HS-27A (cell line): ENCODE data around the gene RAN.
A peak's percentile ranks its signal among the peaks of the same experiment; 100 is the strongest.
"Not testable (repeated sequence)": the region's sequence is repeated elsewhere in the genome, so short reads cannot be mapped to it uniquely, and the experiment has no call there.

Experiments used
- DNase-seq: peaks from one replicate; pipeline ENCODE4 v3.0.0-alpha.2; 2012; ENCODE audit warnings: low read depth, missing footprints

RAN gene

DNA sequence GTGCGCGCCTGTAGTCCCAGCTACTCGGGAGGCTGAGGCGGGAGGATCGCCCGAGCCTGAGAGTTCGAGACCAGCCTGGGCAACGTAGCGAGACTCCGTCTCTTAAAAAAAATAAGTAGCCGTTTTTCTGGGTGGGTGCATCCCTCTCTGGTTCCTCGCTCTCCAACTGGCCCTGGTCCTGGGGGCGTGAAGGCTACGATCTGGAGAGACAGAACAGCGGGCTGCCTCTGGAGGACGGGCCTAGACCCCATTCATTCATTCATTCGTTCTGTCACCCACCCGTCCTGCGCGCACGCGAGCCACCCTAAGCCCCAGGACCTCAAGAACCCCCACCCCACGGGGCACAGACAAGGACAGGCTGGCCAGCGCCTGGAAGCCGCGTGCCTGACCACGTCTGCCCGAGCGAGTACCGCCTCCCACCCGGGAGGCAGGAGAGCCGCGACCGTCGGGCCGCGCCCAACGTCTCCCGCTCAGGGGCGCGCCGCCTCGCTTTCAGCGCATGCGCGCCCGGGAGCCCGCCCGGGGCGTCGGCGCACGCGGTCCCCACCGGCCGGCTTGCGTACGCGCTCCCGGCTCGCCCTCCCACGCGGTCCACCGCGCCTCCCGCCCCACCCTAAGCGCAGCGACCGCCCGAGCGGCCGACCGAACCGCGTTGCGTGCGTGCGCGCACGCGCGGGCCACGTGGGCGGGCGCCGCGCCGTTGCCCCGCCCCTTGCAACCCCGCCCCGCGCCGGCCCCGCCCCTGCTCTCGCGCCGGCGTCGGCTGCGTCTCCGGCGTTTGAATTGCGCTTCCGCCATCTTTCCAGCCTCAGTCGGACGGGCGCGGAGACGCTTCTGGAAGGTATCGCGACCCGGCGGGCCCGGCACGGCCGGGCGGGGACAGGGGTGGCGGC, at the start of gene RAN:
TSS of gene RAN (plus strand) at position 781 of the 893 bp plus-strand sequence. CDS start 528 bp downstream, outside the sequence.
- DNase-seq, result peak; percentile 51

DNA sequence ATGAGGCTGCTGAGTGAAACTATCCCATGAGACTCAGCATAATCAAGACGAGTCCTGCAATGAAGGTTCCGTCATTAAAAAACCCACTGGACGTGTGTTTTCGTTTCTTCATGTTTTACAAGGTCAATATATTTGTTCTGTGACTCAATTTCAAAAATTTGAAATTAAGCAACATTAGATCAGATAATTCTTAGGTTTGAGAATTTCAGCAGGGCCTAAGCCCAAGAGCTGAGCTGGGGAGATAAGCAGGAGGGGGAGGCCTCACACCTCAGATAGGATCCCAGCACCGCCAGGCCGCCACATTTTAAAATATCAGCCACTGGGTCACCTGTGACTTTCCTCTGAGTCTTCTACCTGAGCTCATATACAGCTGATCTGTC, 46.1 kb upstream of the RAN start:
- DNase-seq, result no peak

DNA sequence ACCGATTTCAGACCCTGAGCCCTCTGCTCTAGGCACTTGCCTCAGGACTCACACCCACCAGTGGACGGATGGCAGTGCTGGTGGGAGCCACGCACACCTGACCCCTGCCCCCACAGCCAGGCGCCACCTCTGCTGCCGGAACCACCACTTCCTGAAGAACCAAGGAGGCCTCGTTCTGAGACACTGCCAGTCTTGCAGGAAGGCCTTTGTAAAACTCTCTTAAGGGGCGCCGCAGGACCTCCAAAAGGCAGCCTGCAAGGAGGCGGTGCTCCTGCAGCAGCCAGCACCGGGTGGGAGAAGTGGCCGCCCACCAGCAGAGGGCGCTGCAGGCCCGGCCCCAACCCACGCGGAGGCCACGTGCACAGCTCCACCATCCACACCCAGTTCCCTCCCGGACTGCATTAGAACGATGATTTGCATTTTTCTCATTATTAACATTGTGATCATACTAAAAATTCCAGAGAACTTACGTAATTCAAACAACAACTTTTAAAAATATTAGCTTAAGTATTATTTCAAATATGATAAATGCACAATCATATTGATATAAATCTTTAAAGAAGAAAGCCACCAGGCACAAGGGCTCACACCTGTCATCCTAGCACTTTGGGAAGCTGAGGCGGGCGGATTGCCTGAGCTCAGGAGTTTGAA, 45.6 kb upstream of the RAN start:
- peak; percentile 29 for DNase-seq

DNA sequence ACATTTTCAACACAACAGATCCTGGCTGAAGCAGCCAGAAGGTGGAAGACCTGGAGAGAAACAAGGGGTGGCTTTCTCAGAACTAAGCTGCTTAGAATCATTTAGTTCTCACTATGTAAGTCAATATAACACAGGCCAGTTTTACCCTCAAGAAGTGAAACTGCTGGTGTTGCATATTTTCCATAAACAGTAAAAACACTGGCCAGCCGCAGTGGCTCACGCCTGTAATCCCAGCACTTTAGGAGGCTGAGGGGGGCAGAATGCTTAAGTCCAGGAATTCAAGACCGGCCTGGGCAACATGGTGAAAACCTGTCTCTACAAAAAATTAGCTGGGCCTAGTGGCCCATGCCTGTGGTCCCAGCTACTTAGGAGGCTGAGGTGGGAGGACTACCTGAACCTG, 44.4 kb upstream of the RAN start:
- no peak for DNase-seq

DNA sequence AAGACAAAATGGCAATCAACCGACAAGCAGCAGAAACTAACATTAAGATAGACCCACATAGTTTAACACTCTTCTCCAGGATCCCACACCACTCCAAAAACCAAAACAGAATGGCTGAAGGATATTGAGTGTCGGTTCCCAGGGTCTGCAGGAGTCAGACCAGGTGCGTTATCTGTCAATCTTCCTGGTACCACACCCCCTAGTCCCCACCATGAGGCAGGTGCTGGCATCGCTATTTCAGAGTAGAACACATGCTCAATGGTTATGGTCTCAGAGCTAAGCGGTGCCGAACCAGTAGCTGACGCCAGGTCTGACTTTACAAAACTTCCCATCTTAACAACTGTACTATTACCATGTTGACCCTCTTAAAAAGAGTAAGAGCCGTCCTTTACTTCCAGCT, 43.0 kb upstream of the RAN start:
- DNase-seq, result no peak

DNA sequence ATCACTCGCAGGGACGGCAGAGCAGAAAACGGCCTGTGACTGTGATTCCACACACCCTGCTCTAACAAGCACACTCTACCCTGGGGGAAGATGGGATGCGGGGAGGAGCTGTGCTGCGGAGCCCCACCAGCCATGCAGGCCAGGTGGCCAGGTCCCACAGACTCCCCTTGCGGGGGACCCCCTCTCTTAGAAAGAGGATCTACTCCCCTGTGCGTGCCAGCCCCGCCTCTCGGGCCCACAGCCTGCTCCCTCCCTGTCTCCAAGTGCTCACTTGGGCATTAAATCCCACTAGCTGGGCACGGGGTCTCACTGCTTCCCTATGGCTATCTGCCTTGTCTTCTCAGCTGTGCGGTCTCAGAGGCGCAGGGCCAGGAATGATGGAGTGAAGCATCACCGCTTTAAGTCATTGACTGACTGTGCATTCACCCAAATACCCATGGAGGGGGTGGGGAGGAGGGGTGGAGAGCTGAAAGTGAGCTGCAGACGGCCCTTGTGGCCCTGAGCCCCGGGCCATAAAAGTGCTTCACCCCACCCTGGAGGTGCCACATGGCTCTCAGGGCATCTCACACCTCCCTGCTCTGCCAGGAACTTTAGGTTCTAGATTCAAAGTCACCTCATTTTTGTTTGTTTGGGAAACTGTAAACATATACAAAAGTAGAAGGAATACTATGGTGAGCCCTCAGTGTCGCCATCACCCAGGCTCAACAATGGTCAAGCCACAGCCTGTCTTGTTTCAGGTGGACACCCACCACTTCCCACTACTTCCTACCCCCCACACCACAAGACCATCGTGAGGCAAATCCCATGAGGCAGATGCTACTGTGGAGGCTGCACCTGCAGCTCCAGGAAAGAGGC, 42.2 kb upstream of the RAN start:
- DNase-seq, result no peak

DNA sequence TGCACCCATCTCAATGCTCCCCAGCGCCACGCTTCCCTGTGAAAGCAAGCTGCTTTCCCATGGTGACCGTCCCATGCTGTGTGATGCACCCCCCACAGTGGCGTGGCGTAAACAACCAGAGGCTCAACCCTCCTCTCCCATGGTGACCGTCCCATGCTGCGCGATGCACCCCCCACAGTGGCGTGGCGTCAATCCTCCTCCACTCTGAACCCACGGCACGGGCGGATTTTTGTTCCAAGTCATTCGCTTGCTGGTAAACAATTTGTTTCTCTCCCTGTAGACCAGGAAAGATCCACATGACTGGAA, 41.7 kb upstream of the RAN start:
- DNase-seq, result no peak

DNA sequence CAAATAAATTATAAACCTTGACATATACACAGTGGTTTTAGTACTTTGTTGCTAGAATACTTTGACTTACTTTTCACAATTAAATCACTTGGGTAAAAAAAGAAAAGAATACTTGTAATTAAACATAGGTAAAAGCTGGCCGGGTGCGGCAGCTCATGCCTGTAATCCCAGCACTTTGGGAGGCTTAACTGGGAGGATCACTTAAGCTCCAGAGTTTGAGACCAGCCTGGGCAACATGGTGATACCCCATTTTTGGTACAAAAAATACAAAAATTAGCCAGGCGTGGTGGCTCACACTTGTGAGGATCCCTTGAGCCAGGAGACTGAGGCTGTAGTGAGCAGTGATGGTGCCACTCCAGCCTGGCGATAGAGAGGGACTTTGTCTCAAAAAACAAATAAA, 40.6 kb upstream of the RAN start:
- DNase-seq, result no peak

DNA sequence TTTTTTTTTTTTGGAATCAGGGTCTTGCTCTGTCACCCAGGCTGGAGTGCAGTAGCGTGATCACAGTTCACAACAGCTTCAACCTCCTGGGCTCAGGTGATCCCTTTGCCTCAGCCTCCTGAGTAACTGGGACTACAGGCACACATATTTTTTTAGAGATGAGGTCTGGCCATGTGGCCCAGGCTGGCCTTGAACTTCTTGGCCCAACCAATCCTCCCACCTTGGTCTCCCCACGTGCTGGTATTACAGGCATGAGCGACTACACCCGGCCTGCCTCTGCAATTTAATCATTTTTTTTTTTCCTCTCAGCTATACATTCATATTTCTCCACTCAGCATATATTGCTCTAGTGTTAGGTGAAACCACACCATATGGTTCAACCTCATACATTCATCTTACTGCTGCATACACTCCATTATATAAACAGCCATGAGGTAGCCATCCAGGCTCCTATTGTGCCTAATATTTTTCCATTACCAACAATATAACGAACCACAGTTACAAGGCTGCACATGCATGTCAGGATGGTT, 39.9 kb upstream of the RAN start:
- DNase-seq, result no peak

DNA sequence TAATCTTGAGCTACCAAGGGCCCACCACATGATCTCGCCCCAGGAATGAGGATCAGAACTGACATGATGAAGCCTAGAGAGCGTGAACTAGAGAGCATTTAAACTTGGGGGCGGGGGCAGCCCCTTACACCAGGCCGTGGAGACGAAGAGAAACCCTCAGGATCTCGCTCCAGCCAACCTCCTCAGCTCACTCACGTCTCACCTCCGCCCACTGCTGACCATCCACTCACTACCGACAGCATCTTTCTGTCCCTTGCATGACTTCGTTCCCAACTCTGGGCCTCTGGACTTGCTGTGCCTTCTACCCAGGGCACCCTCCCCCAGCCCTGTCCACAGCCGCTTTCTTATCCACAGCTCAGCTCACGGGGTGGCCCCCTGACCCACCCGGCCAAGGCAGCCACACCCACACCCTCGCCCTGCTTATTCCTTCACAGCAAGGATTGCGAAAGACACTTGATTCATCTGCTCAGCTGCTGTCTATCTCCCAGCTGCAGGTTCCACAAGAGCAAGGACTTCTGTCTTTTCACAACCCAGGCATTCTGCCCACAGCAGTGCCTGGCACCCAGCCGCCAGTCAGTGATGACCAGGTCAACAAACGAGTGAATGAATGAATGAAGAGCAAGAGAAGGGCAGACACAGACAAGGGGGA, 39.2 kb upstream of the RAN start:
- no peak for DNase-seq

DNA sequence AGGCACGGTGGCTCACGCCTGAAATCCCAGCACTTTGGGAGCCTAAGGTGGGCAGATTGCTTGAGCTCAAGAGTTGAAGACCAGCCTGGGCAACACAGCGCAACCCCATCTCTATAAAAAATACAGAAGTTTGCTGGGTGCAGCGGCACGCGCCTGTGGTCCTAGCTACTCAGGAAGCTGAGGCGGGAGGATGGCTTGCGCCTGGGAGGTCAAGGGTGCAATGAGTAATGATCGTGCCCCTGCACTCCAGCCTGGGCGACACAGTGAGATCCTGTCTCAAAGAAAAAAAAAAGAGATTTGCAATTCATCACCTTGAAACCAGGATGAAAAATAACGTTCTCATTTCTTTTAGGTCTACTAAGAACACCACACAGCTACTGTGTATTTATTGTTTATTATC, 36.9 kb upstream of the RAN start:
- no peak for DNase-seq

DNA sequence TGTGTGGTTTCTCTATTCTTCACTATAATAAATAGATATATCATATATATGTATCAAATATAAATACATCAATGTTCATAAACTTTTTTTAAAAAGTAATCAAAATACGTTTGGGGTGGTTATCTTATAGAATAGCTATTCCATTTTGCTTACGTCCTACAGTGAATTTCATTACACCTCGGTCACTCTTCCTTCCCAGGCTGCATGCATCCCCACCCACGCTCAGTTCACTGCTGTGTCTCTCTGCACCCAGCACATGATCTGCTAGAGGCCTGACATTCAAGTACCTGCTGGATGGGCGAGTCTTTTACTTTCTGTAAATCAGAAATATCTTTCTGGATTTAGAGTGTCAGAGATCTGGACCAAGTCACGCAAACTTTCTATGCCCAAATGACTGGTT, 36.4 kb upstream of the RAN start:
- DNase-seq, result no peak

DNA sequence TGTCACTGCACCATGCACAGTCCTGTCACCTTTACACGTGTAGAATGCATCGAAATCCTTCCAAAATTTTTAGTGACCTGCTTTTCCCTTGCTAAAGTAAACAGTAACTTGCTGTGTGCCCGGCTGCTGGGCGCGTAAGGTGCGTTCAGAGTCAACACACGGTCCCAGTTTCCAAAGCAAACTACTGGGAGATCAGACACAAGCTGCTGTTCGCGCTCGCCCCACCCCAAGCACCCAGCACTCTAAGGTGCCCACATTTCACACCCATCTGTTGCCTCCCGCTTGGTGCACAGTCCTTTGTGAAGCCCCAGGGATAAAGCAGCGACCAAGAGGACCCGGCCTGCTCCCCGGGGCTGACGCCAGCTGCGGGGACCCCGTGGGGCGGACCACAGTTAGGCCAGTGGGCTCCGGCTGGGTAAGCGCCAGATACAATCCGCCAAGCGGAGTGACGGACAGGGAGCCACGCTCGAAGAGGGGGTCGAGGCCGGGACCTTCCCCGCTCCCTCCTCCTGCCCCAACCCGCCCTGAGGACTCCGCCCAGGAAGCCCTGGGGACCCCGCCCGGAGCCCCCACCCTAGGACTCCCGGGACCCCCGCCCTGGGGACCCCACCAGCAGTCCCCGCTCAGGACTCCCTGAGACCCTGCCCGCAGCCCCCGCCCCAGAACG, 33.4 kb upstream of the RAN start:
- no peak for DNase-seq

DNA sequence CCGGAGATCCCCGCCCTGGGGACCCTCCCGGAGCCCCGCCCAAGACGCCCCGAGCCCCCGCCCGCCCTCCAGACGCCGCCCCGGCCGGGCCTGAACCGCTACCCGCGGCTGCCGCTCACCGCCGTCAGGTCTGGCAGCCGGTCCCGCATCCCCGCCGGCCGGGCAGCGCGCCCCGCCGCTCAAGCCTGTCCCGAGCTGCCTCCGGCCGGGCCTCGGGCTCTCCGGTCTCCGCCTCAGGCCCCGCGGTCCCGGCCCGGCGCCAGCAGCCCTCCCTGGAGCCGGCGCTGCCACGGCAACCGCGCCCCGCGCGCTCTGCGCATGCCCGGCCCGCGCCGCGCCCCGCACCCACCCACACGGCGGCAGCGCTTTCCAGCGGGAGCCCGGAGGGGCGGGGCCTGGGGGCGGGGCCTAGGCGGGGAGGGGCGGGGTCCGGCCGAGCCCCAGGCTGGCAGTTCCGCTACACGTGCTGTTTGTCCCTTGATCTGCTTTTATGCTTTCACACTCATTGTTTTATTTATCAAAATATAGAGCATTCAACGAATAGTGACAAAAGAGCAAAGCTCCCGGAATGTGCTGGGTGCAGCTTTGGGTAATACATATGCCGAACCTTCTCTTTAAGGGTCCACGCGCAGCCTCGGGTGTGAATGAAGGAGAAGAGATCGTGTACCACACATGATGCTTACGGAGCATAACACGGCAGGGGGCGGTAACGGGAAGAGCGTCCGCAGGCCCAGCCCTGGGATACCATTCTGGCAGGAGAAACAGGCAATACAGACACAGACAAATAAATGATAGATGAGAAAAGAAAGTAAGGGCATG, 32.7 kb upstream of the RAN start, which contains the start of gene STX2:
TSS of gene STX2 (minus strand) at position 300 of the 819 bp plus-strand sequence. CDS start at position 149, 151 bp downstream.
- DNase-seq, result peak; percentile 67

DNA sequence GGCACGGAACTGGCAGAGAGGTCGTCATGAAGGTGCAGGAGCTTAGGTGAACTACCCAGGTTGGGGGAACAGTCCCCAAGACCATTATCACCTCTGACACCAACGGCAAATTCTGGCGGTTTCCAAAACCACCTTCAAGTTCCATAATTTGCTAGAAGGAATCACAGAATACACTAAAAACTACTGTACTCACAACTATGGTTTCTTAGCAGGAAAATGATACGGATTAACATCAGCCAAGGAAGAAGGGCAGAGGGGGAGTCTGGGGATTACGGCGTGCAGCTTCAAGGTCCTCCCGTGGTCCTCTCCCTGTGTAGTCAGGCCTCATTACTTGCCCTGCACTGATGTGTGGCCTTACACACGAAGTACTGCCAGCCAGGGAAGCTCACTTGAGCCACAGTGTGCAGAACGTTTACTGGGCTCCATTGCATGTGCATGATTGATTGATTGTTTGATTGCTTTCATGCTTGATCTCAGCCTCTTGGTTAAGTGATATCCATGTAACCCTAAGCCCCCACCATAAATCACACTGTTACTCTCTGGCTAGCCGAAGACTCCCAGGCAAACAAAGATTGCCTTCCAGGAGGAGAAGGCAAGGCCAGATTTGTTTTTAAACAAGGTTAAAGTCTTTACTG, 32.0 kb upstream of the RAN start:
- DNase-seq, result no peak

DNA sequence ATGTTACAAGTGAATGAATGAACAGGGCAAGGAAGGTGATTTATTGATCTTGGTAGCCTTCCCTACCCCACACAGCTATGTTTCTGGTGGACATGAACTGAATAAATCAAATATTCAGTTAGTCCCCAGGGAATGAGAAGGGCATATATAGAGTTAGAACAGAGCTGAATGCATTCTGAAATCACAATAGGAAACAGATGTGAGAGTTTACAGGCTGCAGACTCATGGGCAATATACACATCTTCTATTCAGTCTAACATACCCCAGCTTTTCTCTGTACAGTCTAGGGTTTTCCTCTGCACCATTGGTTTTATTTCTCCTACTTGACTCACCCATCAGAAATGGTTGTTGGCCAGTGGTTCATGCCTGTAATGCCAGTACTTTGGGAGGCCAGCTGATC, 25.5 kb upstream of the RAN start:
- no peak for DNase-seq

DNA sequence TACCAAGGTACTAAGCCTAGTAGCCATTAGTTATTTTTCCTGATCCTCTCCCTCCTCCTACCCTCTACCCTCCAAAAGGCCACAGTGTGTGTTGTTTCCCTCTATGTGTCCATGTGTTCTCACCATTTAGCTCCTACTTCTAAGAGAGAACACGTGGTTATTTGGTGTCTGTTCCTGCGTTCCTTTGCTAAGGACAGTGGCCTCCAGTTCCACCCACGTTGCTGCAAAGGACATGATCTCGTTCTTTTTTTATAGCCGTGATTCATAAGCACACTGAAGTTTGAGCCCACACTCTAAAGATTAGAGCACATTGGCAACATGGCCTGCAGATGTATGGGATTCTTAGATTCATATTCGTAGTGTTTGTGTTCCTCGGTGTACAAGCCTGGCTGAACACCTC, 24.8 kb upstream of the RAN start:
- no peak for DNase-seq

DNA sequence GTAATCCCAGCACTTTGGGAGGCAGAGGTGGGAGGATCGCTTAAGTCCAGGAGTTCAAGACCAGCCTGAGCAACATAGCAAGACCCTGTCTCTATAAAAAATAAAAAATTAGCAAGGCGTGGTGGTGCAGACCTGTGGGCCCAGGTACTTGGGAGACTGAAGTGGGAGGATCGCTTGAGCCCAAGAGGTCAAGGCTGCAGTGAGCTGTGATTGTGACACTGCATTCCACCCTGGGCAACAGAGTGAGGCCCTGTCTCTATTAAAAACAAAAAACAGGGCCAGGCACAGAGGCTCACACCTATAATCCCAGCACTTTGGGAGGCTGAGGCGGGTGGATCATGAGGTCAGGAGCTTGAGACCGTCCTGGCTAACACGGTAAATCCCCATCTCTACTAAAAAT, 23.8 kb upstream of the RAN start:
- not testable (repeated sequence) for DNase-seq

DNA sequence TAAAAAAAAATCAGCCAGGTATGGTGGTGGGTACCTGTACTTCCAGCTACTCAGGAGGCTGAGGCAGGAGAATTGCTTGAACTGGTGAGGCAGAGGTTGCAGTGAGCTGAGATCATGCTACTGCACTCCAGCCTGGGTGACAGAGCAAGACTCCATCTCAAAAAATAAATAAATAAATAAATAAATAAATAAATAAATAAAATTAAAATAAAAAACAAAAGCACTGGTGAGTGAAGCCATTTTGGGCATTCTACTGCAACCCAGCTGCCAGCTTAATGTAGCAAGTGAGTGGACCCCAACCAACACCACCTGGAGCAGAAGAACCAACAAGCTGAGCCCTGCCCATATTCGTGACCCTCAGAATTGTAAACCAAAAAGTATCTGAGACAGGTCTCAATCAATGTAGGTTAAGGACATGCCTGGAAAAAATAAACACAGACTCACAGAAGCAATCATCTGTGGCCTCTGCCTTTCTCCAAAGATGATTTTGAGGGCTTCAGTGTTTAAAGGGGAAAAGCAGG, 23.0 kb upstream of the RAN start:
- not testable (repeated sequence) for DNase-seq
